HG02678 (cell line): ENCODE measurements around the gene C5orf58.

Experiments
- ATAC-seq: cut with Tn5 transposase; IDR thresholded peaks from one replicate; pipeline ENCODE4 v1.9.1; 2021; ENCODE audit warnings: mild to moderate bottlenecking, moderate library complexity; ENCODE audit not compliant: unreplicated experiment

Gene C5orf58, protein sequence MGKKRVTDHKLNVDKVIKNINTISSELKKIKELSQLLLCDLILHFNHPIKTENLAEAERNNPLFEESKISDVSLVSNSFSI

DNA sequence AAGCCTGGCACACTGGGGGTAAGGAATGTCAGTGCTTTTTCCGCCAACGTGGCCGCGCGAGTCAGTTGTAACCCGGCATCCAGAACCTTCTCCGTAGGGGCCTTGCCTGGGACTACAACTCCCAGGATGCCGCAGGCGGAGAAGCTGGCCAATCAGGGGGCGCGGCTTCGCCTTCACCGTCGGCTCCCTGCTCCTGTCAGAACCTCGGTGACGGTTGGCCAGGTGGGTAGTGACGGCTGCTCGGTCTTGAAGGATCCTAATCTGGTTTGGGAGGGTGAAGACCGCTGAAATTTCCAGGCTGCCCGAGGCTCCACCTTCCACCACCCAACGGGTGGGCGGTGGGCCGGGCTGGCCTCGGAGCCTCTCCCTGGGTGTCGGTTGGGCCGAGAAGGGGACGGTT lies at the start of gene C5orf58:
Gene C5orf58 (plus strand): TSS at position 200 of the 400 bp plus-strand sequence. CDS start 1,992 bp downstream, outside the sequence.
- ATAC-seq: no peak

DNA sequence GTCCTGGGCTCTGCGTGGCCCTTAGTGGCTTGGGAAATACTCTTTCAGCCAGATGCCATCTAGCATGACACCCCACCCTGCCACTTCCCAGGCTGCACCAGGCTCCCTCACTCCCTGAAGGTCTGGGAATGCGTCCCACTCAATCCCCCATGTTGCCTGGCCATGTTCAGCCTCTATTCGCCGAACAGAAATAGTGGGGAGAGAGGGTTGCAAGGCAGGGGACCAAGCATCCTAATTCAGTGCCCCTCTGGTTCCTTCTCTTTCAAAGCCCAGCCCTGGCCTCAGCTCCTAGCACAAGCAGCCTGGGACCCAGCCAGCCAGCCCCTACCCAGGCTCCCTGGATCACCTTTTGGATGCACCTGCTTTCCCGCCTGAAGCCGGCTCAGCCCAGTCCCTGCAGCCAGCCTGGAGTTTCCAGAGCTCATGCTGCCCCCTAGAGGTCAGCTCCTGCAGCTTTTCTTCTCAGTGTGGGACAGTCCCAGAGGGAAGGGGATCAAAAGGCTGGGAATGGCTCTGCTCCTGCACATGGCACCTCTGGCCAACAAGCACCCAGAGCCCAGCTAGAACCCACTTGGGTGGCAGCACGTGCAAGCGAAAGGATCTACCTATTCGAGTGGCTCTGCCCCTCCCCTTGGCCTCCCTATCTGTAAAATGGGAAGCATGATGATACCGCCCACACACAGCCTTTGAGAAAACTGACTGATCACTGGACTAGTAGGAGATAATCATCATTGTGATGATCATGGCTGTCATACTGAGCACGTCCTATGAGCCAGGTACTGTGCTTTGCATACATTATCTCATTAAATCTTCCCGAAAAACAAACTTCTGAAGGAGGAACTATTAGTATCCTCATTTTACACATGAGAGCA lies 48.7 kb upstream of the C5orf58 start:
- peak; percentile 62 for ATAC-seq

DNA sequence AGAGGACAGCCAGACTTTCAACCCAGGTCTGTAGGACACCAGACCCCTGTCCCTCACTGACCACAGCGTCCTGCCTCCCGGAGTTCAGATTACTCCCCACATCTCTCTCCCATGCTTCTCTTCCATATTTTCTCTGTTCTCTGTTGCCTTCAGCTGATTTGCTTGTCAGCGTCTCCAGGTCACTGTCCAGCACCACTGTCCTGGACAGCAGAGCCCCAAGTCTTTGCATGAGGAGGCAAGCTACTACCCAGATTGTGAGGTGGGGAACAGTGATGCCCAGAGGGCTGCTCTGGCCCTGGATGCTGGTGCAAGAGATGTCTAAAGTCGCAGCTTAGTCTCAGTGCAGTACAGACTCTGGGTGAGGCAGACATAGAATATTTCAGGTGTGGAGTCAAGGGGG lies 48.0 kb upstream of the C5orf58 start:
- ATAC-seq: no peak

DNA sequence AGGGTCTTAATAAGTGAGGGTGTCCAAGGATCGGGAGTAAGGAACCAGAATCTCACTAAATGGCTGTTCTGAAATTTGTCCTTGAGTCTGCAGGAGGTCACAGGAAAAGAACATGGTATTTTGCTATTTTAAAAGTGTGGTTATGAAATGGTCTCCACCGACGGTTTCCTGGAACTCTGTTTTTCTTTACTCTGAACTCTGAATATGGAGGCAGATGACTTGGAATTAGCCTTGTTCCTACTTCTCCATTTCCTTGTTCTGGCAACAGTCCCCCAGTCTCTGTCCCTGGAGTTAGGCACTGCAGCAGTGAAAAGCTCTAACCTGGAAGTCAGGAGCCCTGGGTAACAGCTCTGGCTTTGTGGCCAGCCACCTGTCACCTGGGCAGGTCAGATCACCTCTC lies 46.6 kb upstream of the C5orf58 start:
- no peak for ATAC-seq

DNA sequence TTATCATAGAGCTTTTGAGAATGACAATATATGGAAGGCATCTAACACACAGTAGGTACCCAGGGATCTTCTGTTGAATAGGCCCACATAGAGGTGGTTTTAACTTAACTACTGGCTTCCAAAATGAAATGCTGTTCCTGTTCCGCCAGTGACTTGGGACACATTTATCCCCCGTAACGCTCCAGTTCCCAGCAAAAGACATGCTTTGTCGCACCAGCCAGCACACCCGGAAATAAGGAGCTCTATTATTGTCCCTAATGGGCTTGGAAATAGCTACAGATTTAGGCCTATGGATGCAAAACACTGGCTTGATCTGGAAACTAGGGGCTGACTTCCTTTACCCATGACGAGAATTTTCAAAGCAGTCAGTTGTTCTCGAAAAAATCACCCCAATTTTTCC lies 45.9 kb upstream of the C5orf58 start:
- ATAC-seq: no peak

DNA sequence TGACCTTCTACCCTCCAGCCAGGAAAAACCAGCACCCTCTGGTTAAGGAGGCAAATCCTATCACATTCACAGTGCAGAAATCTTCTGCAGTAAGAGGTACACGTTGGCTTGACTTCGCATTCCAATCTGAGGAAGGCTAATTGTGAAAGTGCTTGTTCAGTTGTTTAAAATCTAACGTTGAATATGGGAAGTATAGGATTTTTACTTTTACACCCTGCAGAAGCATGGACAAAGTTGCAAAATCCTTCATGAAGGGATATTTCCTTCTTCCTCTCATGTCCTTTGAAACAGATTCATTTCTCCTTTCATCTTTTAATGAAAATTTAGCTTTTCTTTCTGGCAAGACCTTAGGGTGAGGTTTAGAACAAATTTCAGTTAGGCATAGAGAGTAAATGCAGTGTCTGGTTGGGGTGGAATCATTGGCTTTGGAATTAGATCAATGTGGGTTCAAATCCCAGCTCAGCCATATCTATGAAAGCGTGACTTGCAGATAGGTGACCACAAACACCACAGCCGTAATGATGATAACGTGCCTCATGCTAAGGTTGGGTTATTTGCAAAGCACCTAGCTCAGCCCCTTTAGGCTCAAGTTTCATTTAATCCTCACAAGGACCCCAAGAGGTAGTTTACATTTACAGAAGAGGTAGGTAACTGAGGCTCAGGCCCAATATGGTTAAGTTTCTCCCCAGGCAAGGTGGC lies 42.2 kb upstream of the C5orf58 start:
- ATAC-seq: no peak

DNA sequence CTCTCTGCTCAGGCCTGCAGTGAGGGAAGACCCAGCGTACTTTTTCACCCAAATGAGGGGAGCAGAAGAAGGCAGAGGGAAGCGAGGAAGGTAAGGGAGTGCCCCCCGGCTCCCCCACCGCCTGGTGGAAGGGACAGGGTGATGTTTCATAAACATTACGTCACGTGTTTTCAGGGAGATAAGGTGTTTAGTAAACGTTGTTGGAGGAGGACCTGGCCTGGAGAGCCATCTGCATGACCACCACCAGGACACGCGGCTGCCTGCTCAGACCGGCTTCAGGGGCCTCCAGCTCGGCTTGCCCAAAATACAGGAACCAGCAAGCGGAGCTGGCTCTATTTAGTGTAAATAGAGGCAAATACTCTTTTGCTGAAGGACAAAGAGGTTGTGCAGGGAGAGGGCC lies 40.0 kb upstream of the C5orf58 start:
- ATAC-seq: no peak

DNA sequence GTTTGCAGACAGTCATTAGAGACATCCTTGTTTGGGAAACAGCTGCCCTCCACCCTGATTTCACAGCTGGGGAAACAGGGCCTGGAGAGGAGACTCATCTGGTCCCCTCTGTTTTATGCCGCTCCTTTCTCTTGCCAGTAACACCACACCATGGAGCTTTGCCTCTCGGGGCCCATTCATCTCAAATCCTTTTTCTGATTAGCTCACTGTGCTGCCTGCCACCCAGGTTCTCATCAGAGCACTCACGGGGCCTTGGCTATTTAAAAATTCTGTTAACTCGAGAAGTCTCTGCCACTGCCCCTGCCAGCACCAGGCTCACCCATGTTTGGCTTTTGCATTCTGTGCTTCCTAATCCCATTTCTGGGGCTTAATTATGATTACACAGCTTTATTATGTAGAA lies 36.8 kb upstream of the C5orf58 start:
- ATAC-seq: no peak

DNA sequence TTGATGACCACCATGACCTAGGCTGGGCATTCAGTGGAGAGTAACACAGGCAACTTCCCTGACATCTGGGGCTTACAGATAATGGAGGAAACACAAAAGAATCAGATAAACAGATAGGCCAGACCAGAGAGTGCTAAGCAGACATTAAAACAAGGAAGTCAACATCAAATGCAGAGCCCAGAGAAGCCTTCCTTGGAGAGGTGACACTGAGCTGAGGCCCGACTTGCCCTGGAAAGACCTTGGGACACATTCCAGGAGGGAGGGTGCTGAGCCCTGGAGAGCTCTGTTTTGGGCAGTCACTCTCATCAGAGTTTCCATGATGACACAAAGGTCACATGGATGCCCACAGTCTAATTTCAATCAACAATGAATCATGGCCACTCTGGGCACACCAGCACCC lies 31.9 kb upstream of the C5orf58 start:
- no peak for ATAC-seq

DNA sequence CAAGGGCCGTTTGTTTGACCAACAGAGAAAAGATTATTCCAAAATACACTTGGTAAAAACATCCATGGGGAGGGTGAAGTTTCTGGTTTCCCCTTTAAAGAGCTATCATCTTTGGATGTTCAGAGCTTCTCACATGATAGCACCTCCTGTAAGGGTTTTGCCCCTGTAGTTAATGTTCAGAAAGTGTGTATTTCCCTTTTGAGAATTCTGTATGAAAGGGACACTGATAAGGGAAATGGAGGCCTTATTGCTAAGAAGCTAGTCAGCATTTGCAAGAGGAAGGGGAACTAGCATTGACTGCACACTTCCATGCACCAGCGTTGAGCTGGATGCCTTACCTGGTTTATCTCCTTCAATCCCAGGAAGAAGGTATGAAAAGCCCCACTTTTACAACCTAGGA lies 31.5 kb upstream of the C5orf58 start:
- ATAC-seq: no peak

DNA sequence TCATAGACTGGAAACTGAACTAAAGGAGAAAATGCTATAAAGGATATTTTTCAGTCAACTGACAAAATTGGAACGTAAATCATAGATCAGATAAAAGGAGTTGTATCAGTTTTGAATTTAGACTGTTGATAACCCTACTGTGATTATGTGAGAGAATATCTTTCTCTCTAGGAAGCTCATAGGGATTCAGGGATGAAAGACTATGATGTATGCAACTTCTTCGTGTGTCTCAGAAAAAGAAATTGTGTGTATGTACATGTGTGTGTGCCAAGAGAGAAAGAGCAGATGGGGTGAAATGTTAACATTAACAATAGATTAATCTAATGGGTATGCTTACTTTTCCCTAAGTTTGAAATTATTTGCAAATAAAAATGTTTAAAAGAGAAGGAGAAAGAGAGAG lies 30.7 kb upstream of the C5orf58 start:
- ATAC-seq: no peak

DNA sequence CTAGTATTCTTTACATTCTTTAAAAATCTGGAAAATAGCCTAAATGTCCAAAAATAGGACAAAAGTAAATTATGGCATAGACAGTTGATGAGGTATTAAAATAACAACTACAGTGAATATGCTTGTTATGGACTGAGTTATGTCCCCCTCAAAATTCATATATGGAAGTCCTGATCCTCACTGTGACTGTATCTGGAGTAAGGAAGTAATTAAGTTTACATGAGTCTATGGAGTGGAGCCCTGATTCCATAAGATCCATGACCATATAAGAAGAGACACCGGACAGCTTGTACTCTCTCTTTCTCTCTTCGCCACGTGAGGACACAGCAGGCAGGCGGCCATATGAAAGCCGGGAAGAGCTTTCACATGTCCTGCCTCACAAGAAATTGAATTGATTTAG lies 28.6 kb upstream of the C5orf58 start:
- ATAC-seq: no peak

DNA sequence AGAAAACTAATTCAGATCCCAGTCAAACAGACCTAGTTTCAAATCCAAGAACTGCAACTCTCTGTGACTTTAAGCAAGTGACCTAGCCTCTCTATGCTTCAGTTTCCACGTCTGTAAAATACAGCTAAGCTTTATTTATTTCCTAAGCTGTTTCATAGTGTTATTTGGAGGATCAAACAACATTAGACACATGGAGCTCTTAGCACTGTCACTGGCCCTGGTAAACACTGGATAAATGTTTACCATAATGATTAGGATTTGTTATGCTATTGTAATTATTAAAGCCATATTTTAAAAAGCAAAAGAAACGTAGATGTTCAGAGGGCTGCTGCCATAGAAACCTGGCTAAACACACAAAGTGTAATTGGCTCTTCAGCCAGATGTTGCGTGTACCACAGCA lies 26.6 kb upstream of the C5orf58 start:
- ATAC-seq: no peak

DNA sequence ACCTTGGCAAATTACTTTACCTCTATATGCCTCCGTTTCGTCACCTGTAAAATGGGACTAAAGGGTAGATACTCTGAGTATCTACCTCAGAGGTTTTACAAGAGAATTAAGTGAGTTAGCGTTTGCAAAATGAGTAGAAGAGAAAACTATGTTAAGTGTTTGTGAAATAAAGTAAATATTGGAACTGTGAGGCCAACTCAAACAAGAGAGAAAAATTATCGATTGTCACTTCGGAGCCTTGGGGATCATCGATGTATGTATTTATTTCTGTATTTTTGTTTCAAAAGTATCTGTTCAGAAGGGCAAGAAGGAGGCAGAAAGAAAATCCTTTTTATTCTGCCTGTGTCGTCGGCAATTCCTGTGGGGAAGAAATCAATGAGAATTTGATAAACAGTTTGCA lies 25.8 kb upstream of the C5orf58 start:
- no peak for ATAC-seq

DNA sequence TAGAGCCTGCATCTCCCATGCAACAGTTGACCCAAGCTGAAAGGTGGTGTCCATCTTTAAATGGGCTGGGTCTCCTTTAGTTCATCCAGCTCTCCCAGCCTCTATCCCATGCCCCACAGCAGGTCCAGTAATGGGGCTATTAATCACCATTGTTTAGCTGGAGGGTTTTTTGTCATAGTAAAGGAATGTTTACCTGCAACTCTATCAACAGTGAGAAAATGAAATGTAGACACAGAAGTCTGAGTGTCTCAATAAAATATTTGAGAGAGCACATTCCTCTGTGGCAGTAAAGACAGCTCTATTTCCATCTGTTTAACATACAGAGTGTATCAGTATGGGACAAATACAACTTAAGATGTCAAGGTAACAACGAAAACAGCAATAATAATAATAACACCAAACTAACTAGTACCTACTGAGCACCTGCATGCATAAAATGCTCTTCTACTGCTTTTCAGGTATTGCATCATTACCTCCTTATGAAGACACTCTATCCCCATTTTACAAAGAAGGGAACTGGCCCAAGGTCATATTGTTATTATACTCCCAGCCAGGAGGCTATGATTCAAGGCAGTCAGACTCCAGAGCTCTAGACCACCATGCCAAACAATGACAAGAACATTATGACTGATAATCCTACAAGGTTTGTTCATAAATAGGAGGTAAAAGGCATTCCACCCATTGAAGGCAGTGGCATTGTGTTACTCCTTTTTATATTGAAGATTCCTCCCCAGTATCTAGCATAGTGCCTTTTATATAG lies 21.0 kb upstream of the C5orf58 start:
- no peak for ATAC-seq

DNA sequence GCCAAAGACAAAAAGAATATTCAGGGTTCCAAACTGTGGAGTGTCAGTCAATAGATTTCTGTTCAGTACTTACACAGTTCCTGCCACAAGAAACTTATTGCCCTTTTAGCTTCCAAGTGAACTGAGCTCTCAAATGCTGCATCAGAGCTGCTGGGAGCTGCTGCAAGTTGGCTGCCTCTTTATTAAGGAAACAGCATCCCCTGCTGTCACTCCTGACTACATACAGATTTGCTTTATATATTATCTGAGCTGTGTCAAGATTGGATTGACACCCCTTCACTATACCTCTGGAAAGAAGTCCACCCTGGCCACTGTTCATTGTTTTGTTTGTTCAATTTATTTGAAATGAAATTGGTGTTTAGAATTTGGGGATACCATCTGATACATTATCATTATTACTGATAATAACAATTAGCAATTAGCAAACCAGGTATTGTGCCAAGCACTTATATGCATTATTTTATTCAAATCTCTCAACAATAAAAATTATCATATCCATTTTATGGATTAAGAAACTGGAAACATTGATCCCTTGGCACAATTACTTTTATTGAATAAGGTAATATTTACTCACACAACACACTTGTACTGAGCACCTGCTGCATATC lies 16.4 kb upstream of the C5orf58 start:
- no peak for ATAC-seq

DNA sequence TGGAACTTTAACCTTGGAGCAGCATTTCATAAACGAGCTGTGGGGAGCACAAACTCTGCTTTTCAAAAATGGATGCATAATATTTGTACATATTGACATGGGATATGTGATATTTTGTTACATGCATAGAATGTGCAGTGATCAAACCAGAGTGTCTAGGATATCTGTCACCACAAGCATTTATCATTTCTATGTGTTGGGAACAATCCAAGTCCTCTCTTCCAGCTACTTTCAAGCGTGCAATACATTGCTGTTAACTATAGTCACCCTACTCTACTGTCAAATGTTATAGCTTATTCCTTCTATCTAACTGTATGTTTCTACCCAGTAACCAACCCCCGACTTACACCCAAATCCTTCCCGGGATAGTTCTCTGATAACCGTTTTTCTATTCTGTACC lies 15.0 kb upstream of the C5orf58 start:
- no peak for ATAC-seq

DNA sequence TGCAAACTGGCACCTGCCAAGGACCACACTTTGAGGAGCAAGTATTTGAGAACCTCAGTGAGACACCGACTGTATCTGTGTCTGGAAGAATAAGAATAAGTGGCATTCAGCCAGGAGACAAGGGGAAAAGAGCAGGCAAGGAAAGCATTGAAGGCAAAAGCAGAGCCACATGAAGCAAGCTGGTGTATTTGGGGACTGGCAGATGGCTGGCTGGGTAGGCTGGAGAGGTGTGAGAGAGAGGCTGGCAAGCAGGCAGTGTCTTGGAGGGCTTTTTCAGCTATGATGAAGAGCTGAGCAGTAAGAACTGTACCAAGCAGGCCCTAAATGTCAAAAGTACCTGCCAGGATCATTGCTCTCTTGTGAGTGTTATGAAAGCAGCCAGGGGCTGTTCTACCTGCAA lies 14.1 kb upstream of the C5orf58 start:
- ATAC-seq: no peak

DNA sequence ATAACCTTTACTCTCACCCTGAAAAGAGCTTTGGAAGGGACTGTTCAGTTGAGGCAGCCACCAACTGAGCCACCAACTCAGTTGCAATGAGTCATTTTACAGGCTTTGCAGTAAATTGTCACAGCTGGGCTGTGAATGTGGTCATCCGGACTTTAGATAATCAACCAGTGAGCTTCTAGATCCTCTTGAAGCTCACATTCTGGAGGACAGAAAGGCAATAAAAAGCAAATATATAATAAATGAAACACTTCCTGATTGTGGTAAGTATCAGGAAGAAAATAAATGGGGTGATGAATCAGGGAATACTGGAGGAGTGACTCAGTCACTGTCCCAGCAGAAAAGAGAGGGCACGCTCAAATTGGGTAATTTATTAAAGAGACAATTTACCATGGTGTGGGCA lies 13.2 kb upstream of the C5orf58 start:
- no peak for ATAC-seq

DNA sequence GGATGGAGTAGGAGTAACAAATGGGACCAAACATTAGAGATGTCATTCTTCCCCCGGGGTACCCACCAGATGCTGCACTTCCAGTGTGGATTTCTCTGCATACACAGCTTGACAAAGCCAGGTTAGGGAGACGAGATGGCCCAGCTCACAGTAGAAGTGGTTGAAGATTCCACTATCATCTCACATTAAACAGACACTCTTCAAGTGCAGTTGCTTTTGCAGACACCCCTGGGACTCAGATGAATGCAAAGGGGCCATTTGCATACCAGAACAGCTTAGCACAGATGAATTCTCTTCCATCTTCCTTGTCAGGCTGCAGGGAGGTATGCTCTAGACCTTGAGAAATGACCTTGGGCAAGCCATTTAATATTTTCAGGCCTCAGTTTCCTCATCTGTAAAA lies 12.6 kb upstream of the C5orf58 start:
- no peak for ATAC-seq

DNA sequence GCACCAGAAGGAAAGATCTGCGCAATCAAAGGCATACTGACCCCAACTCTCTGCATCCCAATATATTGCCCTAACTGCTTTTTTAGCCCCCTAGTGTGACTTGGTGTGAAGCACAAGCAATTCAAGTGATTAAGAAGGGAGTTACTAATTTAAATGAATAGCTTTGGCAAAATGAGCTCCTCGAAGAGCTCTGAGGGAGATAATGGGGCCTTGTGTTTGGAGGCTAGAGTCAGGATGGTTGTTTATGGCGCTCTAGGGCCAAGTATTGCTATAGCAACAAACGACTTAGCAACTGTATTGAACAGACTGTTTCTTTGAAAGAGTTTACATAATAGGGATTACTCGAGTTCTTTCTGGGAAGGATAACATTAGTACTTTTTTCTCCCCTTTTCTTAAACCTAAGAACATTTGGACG lies 11.5 kb upstream of the C5orf58 start:
- ATAC-seq: no peak
